ENCODE measurements around the gene SLC1A3.

SLC1A3 gene

DNA sequence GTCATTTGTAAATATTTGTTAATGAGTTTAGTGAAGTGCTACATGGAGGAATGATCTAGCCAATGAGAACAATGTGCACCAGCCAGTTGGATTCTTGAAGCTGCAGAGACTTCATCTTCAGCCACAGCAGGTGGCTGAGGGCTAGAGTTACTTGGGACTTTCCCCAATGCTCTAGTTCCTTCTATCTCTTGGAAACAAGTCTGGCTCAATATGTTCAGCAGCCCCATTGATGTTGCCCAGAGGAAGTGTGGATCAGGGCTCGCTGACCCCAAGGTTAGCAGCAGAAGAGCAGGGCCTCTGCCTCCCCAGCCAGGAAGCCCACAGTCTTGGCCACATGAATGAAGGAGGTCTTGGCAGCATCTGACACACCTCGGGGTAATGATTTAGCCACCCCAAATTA lies 117.5 kb downstream of the SLC1A3 start:
- no peak for DNase-seq (ENCODE audit: low read depth)
- no peak overlapping the region for H3K4me3 ChIP-seq (ENCODE audit: low read length)
- TF ChIP-seq, protein P1, sequence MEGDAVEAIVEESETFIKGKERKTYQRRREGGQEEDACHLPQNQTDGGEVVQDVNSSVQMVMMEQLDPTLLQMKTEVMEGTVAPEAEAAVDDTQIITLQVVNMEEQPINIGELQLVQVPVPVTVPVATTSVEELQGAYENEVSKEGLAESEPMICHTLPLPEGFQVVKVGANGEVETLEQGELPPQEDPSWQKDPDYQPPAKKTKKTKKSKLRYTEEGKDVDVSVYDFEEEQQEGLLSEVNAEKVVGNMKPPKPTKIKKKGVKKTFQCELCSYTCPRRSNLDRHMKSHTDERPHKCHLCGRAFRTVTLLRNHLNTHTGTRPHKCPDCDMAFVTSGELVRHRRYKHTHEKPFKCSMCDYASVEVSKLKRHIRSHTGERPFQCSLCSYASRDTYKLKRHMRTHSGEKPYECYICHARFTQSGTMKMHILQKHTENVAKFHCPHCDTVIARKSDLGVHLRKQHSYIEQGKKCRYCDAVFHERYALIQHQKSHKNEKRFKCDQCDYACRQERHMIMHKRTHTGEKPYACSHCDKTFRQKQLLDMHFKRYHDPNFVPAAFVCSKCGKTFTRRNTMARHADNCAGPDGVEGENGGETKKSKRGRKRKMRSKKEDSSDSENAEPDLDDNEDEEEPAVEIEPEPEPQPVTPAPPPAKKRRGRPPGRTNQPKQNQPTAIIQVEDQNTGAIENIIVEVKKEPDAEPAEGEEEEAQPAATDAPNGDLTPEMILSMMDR (conservative IDR thresholded peaks at IDR 0.05; ENCODE audit: low read depth, low read length) = no peak

DNA sequence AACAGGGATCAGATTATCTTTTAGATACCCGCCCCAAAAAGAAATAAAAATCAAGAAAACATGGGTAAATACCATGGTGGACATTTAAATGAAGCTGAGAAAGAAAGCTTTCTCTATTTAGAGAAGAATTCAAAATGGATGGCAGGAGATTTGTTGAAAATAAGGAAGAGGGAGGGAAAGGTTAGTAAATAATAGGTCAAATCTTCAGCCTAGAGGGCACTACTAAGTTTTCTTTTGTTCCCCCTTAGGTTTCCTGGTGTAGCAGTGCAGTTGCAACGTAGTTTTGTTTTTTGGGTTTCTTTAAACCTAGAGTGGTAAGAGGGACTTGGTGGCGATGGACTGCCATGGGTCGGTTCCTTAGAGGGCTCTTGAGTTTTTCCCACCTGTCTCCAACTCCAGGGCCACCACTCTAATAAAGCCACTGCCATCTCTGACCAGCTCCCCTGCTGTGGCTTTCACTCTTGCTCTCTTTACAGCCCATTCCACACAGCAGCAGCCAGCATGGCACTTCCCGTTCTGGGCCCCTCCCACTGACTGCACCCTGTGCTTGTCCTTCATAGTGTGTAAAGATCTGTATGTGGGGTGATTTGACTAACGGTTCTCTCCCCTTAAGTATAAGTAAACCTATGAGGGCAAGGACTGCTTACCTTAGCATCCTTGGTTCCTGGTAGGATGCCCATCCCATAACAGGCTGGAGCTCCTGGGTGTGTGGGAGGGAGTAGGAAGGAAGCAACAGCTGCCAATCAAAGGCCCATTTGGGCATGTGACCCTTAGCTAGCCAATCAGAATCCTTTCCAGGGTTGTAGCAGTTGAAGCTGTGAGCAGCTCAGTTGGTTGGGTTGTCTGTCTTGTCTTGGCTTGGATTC lies 118.3 kb downstream of the SLC1A3 start:
- TF ChIP-seq, protein P1 (conservative IDR thresholded peaks at IDR 0.05; ENCODE audit: low read depth, low read length) = no peak
- no peak overlapping the region for H3K4me3 ChIP-seq (ENCODE audit: low read length)
- no peak for DNase-seq (ENCODE audit: low read depth)

DNA sequence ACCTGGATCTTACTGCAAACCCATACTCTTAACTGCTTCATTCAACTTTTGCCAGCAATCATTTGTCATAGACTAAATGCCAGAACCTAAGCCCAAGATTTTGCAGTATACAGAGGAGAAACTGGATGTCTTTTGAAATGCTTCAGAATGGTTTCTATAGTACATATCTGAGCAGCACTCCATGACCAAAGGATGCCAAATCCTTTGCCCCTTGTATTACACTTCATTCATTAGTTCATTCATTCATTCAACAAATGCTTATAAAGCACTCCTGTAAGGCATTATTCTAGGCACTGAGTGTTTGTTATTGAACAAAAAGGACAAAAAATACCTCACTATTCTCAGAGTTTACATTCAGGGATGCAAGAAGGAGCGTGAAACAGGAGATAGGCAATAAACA lies 119.9 kb downstream of the SLC1A3 start:
- H3K4me3 ChIP-seq (ENCODE audit: low read length) = no peak overlapping the region
- TF ChIP-seq, protein P1 (conservative IDR thresholded peaks at IDR 0.05; ENCODE audit: low read depth, low read length) = no peak
- no peak for DNase-seq (ENCODE audit: low read depth)

DNA sequence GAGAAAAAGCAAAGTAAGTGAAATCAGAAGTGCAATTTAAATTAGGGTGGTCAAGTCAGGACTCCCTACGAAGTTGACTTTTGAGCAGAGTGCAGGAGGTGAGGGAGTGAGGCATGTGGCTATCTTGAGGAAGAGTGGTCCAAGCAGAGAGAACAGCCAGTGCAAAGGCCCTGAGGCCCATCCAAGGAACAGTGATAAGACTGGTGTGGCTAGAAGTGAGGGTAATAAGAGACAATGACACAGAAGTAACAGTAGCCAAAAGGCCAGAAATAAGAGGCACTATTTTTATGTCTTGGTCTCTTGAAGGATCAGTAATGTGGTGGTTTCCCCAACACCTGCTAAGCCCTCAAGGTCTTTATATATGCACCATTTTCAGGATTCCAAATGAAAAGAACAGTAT lies 120.4 kb downstream of the SLC1A3 start:
- TF ChIP-seq, protein P1 (conservative IDR thresholded peaks at IDR 0.05; ENCODE audit: low read depth, low read length) = no peak
- DNase-seq (ENCODE audit: low read depth) = no peak
- no peak overlapping the region for H3K4me3 ChIP-seq (ENCODE audit: low read length)

DNA sequence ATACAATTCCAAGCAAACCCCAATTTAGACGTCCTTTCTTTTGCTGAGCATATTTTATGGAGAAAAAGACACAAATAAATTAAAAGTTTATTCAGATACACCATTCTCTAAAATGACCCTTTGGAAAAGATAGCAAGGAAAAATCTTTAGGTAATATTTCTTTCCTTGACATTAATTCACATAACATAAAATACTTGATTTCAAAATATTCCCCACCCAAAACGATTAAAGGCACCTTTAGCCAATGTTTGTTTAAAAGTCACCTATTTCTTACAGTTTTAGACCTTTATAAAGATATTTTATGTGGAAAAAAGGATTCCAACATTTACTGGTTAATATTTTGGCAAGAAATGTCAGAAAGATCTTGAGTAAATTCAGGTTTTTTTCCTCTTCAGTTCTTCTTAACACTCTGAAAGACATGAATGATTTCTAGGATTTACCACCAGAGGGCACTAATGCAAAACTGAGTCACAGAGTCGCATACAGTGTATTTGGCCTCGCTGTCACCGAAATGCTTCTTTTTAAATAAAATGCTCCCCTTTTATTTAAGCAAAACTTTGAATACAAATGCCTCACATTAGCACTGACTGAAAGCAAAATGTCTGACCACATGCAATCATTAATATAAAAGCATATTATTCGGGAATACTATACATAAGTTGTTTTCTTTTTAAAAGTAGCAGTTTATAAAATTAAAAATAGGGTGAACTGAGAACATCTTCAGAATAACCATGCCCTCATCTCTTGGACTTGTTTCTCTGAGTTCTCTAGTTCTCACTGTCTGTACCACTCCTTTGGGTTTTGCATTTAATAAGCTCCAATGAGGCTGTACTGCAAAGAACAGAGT lies 122.5 kb downstream of the SLC1A3 start:
- TF ChIP-seq, protein P1 (conservative IDR thresholded peaks at IDR 0.05; ENCODE audit: low read depth, low read length) = peak; percentile 69
- H3K4me3 ChIP-seq (ENCODE audit: low read length) = no peak overlapping the region
- peak; percentile 11 for DNase-seq (ENCODE audit: low read depth)

DNA sequence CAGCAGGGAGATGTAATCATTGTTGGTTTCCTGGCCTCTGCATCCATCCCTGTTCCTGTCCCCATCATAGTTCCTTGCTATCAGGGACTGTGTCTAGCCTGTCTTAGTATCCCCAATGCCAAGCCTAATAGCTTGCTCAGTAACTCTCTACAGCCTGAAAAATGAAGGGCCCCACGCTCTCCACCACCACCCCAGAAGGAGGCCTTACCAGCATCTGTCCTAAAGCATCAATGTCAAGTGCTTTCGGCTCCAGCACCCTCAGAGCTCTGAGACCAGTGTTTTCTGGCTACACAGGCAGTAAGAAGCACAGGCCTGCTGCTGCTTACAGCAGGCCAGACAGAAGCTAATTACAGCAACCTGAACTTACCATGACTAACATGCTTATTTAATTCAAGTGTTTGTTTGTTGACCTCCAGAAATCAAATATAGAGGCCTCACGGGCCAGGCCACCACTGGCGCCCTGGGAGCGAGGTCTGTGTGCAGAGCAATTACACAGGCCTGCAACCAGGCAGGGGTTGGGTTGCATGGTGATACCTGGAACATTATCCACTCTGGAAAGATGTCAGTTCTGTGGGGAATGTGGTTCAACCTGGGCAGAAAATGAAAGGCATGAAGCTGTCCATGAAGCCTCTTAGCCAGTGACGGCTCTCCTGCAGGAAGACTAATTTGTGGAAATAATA lies 124.3 kb downstream of the SLC1A3 start:
- no peak for DNase-seq (ENCODE audit: low read depth)
- TF ChIP-seq, protein P1 (conservative IDR thresholded peaks at IDR 0.05; ENCODE audit: low read depth, low read length) = no peak
- no peak overlapping the region for H3K4me3 ChIP-seq (ENCODE audit: low read length)
